ENCODE results near the gene BCOR.

DNA sequence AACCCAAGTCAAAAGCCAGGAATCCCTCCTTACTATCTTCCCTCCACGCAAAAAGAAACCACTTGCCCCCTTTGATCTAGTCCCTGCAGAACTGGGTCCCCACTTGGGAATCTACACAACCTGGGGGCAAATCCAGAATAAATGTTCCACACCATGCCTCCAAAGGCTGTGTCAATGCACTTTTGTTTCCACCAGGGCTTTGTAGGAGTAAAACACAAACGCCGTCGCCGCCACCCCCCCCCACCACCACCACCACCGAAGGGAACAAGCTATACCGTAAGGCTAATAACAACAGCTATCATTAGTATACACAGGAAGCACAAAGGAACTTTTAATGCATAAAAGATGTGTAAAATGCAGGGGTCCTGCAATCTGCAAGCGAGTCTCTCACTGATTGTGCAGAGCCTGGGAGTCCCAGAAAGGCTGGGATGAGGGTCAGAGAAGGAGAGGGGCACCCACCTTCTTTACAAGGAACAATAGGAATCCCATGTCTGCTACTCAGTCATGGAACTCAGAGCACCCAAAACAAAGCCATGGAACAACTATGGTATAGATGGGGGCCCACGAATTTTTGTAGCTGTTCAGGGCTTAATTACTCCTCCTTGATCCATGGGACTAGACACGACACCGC lies 13.2 kb downstream of the BCOR start:
- TF ChIP-seq, protein P1, sequence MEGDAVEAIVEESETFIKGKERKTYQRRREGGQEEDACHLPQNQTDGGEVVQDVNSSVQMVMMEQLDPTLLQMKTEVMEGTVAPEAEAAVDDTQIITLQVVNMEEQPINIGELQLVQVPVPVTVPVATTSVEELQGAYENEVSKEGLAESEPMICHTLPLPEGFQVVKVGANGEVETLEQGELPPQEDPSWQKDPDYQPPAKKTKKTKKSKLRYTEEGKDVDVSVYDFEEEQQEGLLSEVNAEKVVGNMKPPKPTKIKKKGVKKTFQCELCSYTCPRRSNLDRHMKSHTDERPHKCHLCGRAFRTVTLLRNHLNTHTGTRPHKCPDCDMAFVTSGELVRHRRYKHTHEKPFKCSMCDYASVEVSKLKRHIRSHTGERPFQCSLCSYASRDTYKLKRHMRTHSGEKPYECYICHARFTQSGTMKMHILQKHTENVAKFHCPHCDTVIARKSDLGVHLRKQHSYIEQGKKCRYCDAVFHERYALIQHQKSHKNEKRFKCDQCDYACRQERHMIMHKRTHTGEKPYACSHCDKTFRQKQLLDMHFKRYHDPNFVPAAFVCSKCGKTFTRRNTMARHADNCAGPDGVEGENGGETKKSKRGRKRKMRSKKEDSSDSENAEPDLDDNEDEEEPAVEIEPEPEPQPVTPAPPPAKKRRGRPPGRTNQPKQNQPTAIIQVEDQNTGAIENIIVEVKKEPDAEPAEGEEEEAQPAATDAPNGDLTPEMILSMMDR (IDR thresholded peaks at IDR 0.05) = no peak
- TF ChIP-seq POLR2A (IDR thresholded peaks at IDR 0.05) = no peak
